Naive B cell (primary cell): ENCODE results near the gene NAV2. TPM values are rescaled to one million over a fixed set of nuclear protein-coding genes. Genes with fewer than 3 reads are reported as not detected.

Experiments used
- ATAC-seq, 2 donors: fragments of 150-1000 bp; cut with Tn5 transposase; 2 replicates each; pipeline ENCODE4 v1.10.0; 2021; ENCODE audit warnings: low read depth in 2 of 2, mild to moderate bottlenecking in 2 of 2, moderate library complexity in 2 of 2
- DNase-seq: peaks from one replicate; pipeline ENCODE4 v3.0.0; 2022
- H3K27ac Mint-ChIP-seq, 6 donors: one replicate each; pipeline ENCODE4 v1.8.0; 2020 to 2022; ENCODE audit warnings: mild to moderate bottlenecking in 6 of 6, mixed read lengths in 6 of 6, moderate library complexity in 5 of 6, inconsistent platforms in 2 of 6
- H3K27me3 Mint-ChIP-seq, 3 donors: one replicate each; pipeline ENCODE4 v1.8.0; 2021 to 2022; ENCODE audit warnings: mixed read lengths in 3 of 3, mild to moderate bottlenecking in 1 of 3
- H3K36me3 Mint-ChIP-seq, 2 donors: one replicate each; pipeline ENCODE4 v1.8.0; 2020 to 2022; ENCODE audit warnings: mixed read lengths in 2 of 2, inconsistent platforms in 1 of 2, mild to moderate bottlenecking in 1 of 2
- H3K4me1 Mint-ChIP-seq, 3 donors: one replicate each; pipeline ENCODE4 v1.8.0; 2020 to 2022; ENCODE audit warnings: mixed read lengths in 3 of 3, inconsistent platforms in 1 of 3, mild to moderate bottlenecking in 1 of 3, moderate library complexity in 1 of 3
- H3K4me3 Mint-ChIP-seq, 8 donors: one replicate each; pipeline ENCODE4 v1.8.0; 2020 to 2022; ENCODE audit warnings: mild to moderate bottlenecking in 8 of 8, mixed read lengths in 8 of 8, moderate library complexity in 8 of 8, inconsistent platforms in 2 of 8
- H3K9me3 Mint-ChIP-seq, 7 donors: one replicate each; pipeline ENCODE4 v1.8.0; 2020 to 2022; ENCODE audit warnings: mixed read lengths in 7 of 7, mild to moderate bottlenecking in 5 of 7, inconsistent platforms in 2 of 7, moderate library complexity in 1 of 7
- polyA plus RNA-seq, 6 donors: library from polyadenylated mRNA; unstranded; fragments of 300-500 nt; fragmentation: Illumina TruSeq; gene quantifications; one replicate each; pipeline ENCODE4 v1.2.3, GENCODE V29; 2021; ENCODE audit warnings: low read depth in 6 of 6

NAV2 gene
- polyA plus RNA-seq, 6 donors from 2014 or later = 0.90 to 3.2 (median 0.94) TPM; not detected in 3

DNA sequence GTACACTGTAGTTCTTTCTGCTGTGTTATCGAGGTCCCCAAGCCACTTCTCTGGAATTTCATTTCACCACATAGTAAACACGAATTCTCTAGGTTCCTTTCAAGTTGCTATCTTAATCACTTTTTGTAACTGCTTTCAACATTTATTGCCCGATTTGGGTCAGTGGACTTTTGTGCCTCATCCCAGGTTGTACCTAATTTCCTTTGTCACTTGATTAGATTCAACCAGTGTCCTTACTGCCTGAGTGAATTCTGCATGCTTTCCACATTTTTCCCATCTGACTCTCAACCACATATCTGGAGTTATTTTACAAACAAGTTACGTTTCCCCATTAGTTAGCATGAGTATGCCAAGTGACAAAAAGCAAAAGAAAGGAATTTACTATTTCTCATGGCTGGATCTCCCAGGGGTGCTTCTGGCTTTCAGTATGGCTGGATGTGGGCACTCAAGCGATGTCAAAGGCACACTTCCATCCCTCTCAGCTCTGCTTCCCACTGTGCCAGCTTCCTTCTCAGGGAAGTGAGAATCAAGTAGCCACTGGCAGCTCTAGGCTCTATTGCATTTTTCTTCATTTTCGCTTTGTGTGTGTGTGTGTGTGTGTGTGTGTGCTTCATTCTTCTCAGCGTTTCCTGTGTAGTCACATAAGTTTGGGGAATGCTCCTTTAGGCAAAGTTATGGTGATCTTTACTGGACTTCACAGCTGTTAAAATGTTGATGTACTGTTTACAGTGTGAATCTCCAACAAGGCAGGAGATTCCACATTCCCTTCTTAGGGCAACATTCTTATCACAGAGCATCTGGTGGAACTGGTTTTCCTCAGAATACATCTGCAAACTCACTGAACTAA is 318.7 kb downstream of the NAV2 start:
- no peak overlapping the region for H3K27ac Mint-ChIP-seq
- H3K4me1 Mint-ChIP-seq = no peaks in the 10 kb centered on the region
- DNase-seq = no peak
- H3K4me3 Mint-ChIP-seq = no peak overlapping the region
- no peaks in the 10 kb centered on the region for H3K36me3 Mint-ChIP-seq
- ATAC-seq = no peak
- H3K9me3 Mint-ChIP-seq = no peaks in the 10 kb centered on the region
- H3K27me3 Mint-ChIP-seq = peaks cover 0 to 9% (median 8%) of the 10 kb centered on the region in 3 donors

DNA sequence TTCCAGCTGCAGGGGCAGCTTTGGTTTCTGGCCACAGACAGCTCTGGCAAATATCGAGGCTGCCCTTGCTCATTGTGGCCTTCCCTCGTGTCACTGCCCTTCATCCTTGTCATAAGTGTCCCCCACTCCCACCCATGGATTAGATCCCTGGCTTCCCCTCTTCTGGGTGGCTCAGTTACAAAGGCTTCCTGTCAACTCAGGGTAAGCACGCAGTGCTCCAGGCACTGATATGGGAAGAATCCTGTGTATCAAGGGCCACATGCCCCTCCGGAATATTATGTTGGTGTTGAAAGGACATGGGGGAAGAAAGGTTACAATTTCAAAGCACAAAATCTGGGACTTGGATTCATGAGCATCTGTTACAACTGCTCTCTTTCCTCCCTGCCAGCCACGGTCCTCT is 319.5 kb downstream of the NAV2 start:
- H3K9me3 Mint-ChIP-seq = no peaks in the 10 kb centered on the region
- no peaks in the 10 kb centered on the region for H3K4me1 Mint-ChIP-seq
- no peaks in the 10 kb centered on the region for H3K36me3 Mint-ChIP-seq
- H3K27me3 Mint-ChIP-seq = peaks cover 0 to 9% (median 8%) of the 10 kb centered on the region in 3 donors
- DNase-seq (no peak), ATAC-seq (no peak)
- no peak overlapping the region for H3K4me3 Mint-ChIP-seq
- no peak overlapping the region for H3K27ac Mint-ChIP-seq

DNA sequence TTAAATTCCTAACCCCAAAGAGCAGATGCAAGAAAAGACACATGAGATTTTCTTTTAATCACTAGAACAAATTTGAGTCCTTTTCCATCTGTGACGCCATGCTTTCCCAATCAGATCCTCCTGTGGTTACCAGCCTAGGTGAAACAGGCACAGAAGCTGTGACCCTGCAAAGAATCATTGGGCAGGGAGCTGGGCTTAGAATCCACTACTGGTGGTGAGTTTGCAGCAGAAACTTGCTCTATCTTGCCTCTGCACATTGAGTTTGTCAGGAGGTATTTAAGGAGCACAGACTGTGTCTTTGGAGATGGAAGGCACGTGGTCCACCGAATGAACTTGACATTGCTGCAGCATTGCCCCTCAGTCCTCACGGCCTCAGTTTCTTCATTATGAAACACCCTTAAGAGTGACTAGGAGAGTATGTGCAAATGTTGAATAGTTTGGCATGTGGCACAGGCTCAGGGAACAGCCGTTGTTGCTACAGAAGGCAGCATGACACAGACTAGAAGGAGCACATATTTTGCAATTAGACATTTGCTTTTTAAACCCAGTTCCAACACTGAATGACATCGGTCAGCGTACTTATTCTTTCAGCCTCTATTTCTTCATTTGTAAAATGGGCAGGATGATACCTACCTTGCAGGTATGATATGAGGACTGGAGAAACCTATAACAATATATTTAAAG is 320.1 kb downstream of the NAV2 start:
- H3K36me3 Mint-ChIP-seq = no peaks in the 10 kb centered on the region
- no peak for ATAC-seq
- H3K27me3 Mint-ChIP-seq = peaks cover 0 to 9% (median 8%) of the 10 kb centered on the region in 3 donors
- DNase-seq = no peak
- H3K4me1 Mint-ChIP-seq = no peaks in the 10 kb centered on the region
- H3K27ac Mint-ChIP-seq = peak overlapping the region in 1 of 6 donors; percentile 17
- no peaks in the 10 kb centered on the region for H3K9me3 Mint-ChIP-seq
- no peak overlapping the region for H3K4me3 Mint-ChIP-seq

DNA sequence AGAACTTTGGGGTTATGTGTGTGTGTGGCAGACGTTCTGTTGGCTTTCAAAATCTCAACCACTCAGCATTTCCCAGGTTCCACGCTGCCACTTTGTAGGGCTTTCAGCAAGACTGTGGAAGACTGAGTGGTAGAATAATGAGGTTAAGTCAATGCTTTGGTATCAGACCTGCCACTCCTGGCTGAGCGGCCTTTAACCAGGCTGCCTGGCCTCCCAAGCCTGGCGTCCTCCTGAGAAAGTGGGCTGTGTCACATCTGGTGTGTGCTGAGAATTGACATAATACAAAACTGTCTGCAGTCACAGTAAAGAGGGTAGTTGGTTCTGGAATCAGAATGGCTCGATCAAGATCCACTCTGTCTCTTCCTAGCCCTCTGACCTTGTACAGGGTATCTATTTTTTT is 321.2 kb downstream of the NAV2 start:
- H3K27ac Mint-ChIP-seq = no peak overlapping the region
- H3K9me3 Mint-ChIP-seq = no peaks in the 10 kb centered on the region
- ATAC-seq (no peak), DNase-seq (no peak)
- peaks cover 0 to 9% (median 8%) of the 10 kb centered on the region in 3 donors for H3K27me3 Mint-ChIP-seq
- no peaks in the 10 kb centered on the region for H3K4me1 Mint-ChIP-seq
- H3K4me3 Mint-ChIP-seq = no peak overlapping the region
- H3K36me3 Mint-ChIP-seq = no peaks in the 10 kb centered on the region

DNA sequence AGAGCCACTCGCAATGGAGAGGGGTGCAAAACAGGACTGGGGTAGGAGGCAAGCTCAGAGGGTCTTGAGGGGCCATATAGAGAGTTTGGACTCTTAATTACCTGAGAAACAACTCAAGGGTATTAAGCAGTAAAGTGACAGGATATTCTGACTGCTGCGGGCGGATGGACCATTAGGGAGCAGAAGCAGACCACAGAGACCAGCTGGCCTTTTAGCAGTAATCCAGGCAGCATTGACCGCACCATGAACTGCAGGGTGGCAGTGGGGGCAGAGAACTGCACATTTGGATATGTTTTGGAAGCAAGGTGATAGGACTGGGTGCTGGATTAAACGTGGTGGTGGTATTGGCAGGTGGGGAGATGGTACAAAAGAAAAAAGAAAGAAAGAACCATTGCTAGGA is 322.3 kb downstream of the NAV2 start:
- H3K4me3 Mint-ChIP-seq = no peak overlapping the region
- H3K9me3 Mint-ChIP-seq = no peaks in the 10 kb centered on the region
- peak overlapping the region in 1 of 6 donors; percentile 9 for H3K27ac Mint-ChIP-seq
- no peaks in the 10 kb centered on the region for H3K4me1 Mint-ChIP-seq
- no peak for ATAC-seq
- no peak for DNase-seq
- H3K27me3 Mint-ChIP-seq = peaks cover 0 to 9% (median 8%) of the 10 kb centered on the region in 3 donors
- no peaks in the 10 kb centered on the region for H3K36me3 Mint-ChIP-seq

DNA sequence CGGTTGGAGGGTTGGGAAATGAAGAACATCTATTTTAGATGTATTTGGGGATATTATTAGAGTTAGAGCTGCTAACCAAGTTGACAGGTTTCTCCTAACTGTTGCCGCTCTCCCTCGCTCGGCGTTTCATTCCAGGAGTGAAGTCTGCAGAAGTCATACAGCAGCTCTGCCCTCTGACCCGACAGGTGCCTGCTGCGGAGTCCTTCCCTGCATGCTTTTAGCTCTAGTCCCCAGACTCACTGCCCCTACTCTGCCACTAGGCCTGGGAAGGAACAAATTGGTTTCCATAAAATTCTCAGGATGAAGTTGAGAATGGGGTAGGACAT is 322.7 kb downstream of the NAV2 start:
- no peak overlapping the region for H3K4me3 Mint-ChIP-seq
- H3K4me1 Mint-ChIP-seq = no peaks in the 10 kb centered on the region
- H3K27ac Mint-ChIP-seq = peak overlapping the region in 1 of 6 donors; percentile 9
- DNase-seq (no peak), ATAC-seq (no peak)
- no peaks in the 10 kb centered on the region for H3K9me3 Mint-ChIP-seq
- H3K27me3 Mint-ChIP-seq = peaks cover 0 to 9% (median 8%) of the 10 kb centered on the region in 3 donors
- no peaks in the 10 kb centered on the region for H3K36me3 Mint-ChIP-seq

DNA sequence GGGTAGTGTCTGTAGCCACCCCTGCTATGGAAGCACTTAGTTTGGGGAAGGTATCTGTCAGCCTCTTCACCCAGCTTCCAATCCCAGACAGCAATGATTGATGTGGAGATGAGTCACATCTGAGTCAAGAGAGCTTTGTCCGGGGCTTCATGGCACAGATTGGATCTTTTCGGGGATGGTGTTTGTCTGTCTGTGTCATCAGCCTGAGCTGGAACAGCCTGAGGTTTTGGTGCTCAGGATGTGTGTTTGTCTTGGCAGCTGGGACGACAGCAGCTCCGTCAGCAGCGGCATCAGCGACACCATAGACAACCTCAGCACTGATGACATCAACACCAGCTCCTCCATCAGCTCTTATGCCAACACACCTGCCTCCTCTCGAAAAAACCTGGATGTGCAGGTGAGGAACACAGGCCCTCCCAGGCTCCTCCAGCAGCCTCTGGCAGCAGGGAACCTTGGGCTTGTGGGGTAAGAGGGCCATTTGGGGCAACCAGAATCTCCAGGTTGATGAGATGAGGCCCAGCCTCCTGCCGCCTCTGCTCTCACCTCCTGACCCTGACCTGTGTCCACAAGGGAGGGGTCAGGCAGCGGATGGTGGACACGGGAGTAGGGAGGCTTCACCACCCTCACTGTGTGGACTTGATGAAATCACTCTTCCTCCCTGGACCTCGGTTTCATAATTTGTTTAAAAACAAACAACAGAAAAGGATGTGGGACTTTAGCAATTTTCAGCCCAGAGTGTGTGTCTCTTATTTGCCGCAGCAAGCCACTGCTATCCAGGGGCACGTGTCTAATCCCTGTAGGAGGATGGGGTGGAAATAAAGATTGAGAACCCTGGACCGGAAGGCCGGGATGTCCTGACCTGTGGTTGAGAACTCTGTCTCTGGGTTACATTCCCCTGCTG is 323.3 kb downstream of the NAV2 start:
- H3K4me1 Mint-ChIP-seq = no peaks in the 10 kb centered on the region
- no peaks in the 10 kb centered on the region for H3K9me3 Mint-ChIP-seq
- no peak overlapping the region for H3K4me3 Mint-ChIP-seq
- H3K27me3 Mint-ChIP-seq = peaks cover 0 to 9% (median 8%) of the 10 kb centered on the region in 3 donors
- H3K27ac Mint-ChIP-seq = no peak overlapping the region
- H3K36me3 Mint-ChIP-seq = no peaks in the 10 kb centered on the region
- ATAC-seq (no peak), DNase-seq (no peak)

DNA sequence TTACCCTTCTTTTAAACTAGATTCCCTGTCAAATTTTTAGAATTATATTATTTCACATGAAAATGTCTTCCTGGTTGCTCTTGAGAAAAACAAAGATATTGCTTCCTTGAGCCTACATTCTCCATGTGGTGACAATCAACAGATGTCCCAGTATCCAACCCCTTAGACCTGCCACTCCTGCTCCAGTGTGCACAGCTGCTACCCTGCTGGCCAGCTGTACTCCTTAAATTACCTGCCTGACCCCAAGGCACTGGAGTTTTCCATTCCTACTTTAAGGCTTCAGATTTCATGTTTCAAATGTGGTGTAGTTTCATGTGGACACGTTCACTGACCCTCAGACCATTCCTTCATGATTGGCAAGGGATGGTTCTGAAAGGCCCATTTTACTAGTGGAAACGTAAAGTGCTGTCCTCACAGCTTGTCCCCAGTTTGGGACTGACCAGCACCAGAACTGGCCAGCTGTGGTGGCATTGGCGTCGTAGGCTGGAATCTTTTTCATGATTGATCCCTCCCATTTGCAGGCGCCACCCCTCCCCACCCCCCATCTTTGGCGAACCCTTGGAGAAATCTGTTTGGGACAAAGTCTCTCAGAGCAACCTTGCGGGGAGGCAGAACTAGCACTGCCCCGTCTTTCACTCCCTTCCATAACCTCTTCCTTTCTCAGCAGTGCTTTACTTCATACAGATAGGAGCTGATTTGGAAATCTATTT is 324.1 kb downstream of the NAV2 start:
- no peaks in the 10 kb centered on the region for H3K9me3 Mint-ChIP-seq
- no peak overlapping the region for H3K27ac Mint-ChIP-seq
- no peak for DNase-seq
- no peaks in the 10 kb centered on the region for H3K4me1 Mint-ChIP-seq
- H3K36me3 Mint-ChIP-seq = no peaks in the 10 kb centered on the region
- no peak for ATAC-seq
- peaks cover 0 to 9% (median 8%) of the 10 kb centered on the region in 3 donors for H3K27me3 Mint-ChIP-seq
- no peak overlapping the region for H3K4me3 Mint-ChIP-seq

DNA sequence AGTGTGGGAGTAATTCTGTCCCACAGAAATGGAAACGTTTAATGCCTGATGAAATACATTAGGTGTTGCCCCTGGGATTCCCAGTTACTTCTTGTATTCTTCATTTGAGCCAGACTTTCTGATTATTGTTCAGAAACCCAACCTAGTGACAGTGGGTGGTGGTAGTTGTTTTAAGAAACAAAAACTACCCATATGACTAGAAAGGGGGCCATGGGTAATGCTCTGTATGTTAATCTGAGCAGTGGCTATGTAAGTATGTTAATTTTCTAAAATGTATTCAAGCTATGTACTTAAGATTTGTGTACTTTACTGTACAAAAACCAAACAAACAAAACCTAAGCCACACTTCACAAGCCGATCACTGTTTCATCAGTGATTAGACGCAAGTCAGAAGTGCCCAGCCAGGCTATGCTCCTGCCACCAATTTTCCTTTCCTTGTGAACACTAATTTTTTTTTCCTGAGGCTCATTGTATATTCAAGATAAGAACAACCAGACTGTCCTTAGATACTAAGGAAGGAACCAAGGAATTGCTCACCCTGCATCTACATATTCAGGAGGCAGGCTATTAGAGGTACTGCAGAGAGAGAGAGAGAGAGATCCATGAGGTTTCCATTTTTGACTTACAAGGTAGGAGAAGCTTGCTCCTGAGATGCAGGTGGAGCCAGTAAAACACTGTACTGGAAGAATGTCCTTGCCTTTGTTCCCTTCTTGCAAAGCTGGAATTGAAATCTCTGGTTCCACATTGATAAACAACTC is 324.9 kb downstream of the NAV2 start:
- Mint-ChIP-seq H3K4me3 (no peak overlapping the region), H3K27me3 (peaks cover 0 to 9% (median 8%) of the 10 kb centered on the region in 3 donors), H3K4me1 (no peaks in the 10 kb centered on the region), H3K27ac (no peak overlapping the region), H3K36me3 (no peaks in the 10 kb centered on the region), H3K9me3 (no peaks in the 10 kb centered on the region)
- ATAC-seq (no peak), DNase-seq (no peak)

DNA sequence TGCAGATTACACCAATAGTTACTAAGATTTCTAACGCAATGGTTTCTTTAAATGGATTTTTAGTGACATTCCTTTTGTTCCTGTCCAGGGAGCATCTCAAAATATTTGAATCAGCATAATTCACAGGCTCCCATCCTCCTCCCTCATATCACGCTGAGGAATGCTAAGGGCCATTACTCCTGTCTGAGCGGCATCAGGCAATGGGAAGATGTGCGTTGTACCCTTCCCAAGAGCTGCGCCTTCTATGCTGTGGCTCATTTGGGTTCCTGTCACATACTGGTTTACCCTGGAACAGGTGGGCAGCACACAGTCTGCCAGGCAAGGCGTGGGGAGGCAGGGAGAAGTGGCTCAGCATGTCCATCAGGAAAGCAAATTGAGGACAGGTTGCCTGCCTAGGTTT is 325.8 kb downstream of the NAV2 start:
- H3K27ac Mint-ChIP-seq = peak overlapping the region in 1 of 6 donors; percentile 24
- no peaks in the 10 kb centered on the region for H3K36me3 Mint-ChIP-seq
- peaks cover 0 to 13% (median 9%) of the 10 kb centered on the region in 3 donors for H3K27me3 Mint-ChIP-seq
- no peaks in the 10 kb centered on the region for H3K4me1 Mint-ChIP-seq
- ATAC-seq (no peak), DNase-seq (no peak)
- H3K4me3 Mint-ChIP-seq = no peak overlapping the region
- H3K9me3 Mint-ChIP-seq = no peaks in the 10 kb centered on the region

DNA sequence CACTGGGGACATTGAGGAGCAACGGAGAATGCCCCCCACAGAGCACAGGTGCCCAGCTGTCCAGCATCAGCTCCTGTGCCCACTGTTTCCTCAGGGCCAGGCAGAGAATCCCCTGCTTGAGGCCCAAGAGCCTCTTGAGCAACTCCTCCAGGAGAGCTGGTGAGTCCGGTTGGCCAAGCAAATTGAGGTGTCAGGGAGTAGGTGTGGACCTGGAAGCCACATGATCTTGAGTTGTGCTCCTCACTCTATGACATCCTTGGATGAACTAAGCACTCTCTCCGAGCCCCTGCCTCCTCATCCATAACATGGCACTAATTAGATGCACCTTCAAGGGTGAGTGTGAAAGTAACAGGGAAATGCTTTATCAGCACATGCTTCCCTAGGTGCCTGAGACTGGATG is 326.3 kb downstream of the NAV2 start:
- Mint-ChIP-seq H3K27me3 (peaks cover 0 to 16% (median 9%) of the 10 kb centered on the region in 3 donors), H3K4me3 (no peak overlapping the region), H3K9me3 (no peaks in the 10 kb centered on the region), H3K4me1 (no peaks in the 10 kb centered on the region), H3K36me3 (no peaks in the 10 kb centered on the region), H3K27ac (no peak overlapping the region)
- DNase-seq (no peak), ATAC-seq (no peak)

DNA sequence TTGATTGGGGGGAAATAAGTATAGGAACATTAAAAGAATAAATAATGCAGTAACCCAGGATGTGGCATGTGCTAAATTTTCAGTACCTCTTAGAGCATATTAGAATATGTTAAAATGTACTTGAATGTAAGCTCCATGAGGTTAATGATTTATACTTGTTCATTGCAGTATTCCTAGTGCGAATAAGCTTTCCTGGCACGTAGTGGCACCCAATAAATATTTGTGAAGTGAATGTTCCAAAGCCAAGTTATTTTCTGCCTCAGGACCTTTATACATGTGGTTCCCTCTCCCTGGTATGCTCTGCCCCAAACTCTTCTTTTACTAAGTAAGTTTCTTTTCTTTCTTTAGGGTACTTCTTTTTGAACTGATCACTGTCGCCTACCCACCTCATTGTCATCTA is 328.9 kb downstream of the NAV2 start:
- peaks cover 0 to 7% (median 0%) of the 10 kb centered on the region in 3 donors for H3K27me3 Mint-ChIP-seq

More for the DNA sequence above, 328.9 kb downstream of the NAV2 start:
- no peak overlapping the region for H3K4me3 Mint-ChIP-seq
- peaks cover 3 to 8% (median 4%) of the 10 kb centered on the region in 3 donors for H3K4me1 Mint-ChIP-seq
- ATAC-seq = no peak
- no peaks in the 10 kb centered on the region for H3K36me3 Mint-ChIP-seq
- H3K27ac Mint-ChIP-seq = no peak overlapping the region
- H3K9me3 Mint-ChIP-seq = no peaks in the 10 kb centered on the region
- DNase-seq = no peak
